HEK293 (cell line): ENCODE data around the gene INO80B.

Source experiments
- GLIS1 ChIP-seq: fragments of 450-650 bp; formaldehyde crosslinking; IDR thresholded peaks from 2 replicates; pipeline ENCODE4 v1.5.1; 2016; ENCODE audit warnings: missing biosample characterization, missing genetic modification characterization
- KLF10 ChIP-seq: fragments of 450-650 bp; IDR thresholded peaks from 2 replicates; pipeline ENCODE4 v1.5.1; 2018; ENCODE audit warnings: missing biosample characterization, mild to moderate bottlenecking, missing genetic modification characterization
- OSR2 ChIP-seq: fragments of 450-650 bp; formaldehyde crosslinking; IDR thresholded peaks from 2 replicates; pipeline ENCODE4 v1.5.1; 2016; ENCODE audit warnings: missing biosample characterization, missing genetic modification characterization
- PBX3 ChIP-seq: sonication (generic); formaldehyde crosslinking; IDR thresholded peaks from 2 replicates; pipeline ENCODE4 v1.8.1; 2022; ENCODE audit warnings: mild to moderate bottlenecking, moderate library complexity, missing genetic modification reagents
- PRDM10 ChIP-seq: fragments of 450-650 bp; formaldehyde crosslinking; IDR thresholded peaks from 2 replicates; pipeline ENCODE4 v1.5.1; 2016; ENCODE audit warnings: missing biosample characterization, missing genetic modification characterization
- PRDM4 ChIP-seq: fragments of 450-650 bp; formaldehyde crosslinking; IDR thresholded peaks from 2 replicates; pipeline ENCODE4 v1.5.1; 2017; ENCODE audit warnings: missing biosample characterization, missing genetic modification characterization
- SALL2 ChIP-seq: fragments of 450-650 bp; formaldehyde crosslinking; IDR thresholded peaks from 2 replicates; pipeline ENCODE4 v1.5.0; 2017; ENCODE audit warnings: missing biosample characterization, mild to moderate bottlenecking, missing genetic modification characterization, borderline replicate concordance
- ZBTB10 ChIP-seq: fragments of 450-650 bp; formaldehyde crosslinking; IDR thresholded peaks from 2 replicates; pipeline ENCODE4 v1.5.1; 2016; ENCODE audit warnings: missing biosample characterization, missing genetic modification characterization
- ZBTB17 ChIP-seq: fragments of 450-650 bp; formaldehyde crosslinking; IDR thresholded peaks from 2 replicates; pipeline ENCODE4 v1.5.1; 2016; ENCODE audit warnings: missing biosample characterization, missing genetic modification characterization
- ZBTB20 ChIP-seq: fragments of 450-650 bp; formaldehyde crosslinking; IDR thresholded peaks from 2 replicates; pipeline ENCODE4 v1.5.1; 2016; ENCODE audit warnings: missing biosample characterization, missing genetic modification characterization
- ZNF112 ChIP-seq: fragments of 450-650 bp; formaldehyde crosslinking; IDR thresholded peaks from 2 replicates; pipeline ENCODE4 v1.5.0; 2017; ENCODE audit warnings: missing biosample characterization, missing genetic modification characterization
- ZNF133 ChIP-seq: fragments of 450-650 bp; formaldehyde crosslinking; IDR thresholded peaks from 2 replicates; pipeline ENCODE4 v1.5.1; 2016; ENCODE audit warnings: missing biosample characterization, missing genetic modification characterization
- ZNF221 ChIP-seq: fragments of 450-650 bp; formaldehyde crosslinking; IDR thresholded peaks from 2 replicates; pipeline ENCODE4 v1.5.1; 2017; ENCODE audit warnings: missing biosample characterization, missing genetic modification characterization, borderline replicate concordance
- ZNF223 ChIP-seq: fragments of 450-650 bp; formaldehyde crosslinking; IDR thresholded peaks from 2 replicates; pipeline ENCODE4 v1.5.1; 2016; ENCODE audit warnings: missing biosample characterization, missing genetic modification characterization
- ZNF398 ChIP-seq: fragments of 450-650 bp; formaldehyde crosslinking; IDR thresholded peaks from 2 replicates; pipeline ENCODE4 v1.5.1; 2017; ENCODE audit warnings: missing biosample characterization, missing genetic modification characterization
- ZNF560 ChIP-seq: fragments of 450-650 bp; formaldehyde crosslinking; IDR thresholded peaks from 2 replicates; pipeline ENCODE4 v1.5.1; 2017; ENCODE audit warnings: missing biosample characterization, missing genetic modification characterization, borderline replicate concordance
- ZNF600 ChIP-seq: fragments of 450-650 bp; formaldehyde crosslinking; IDR thresholded peaks from 2 replicates; pipeline ENCODE4 v1.5.1; 2016; ENCODE audit warnings: missing biosample characterization, missing genetic modification characterization
- ZNF621 ChIP-seq: fragments of 450-650 bp; formaldehyde crosslinking; IDR thresholded peaks from 2 replicates; pipeline ENCODE4 v1.5.1; 2017; ENCODE audit warnings: missing biosample characterization, missing genetic modification characterization
- ZNF624 ChIP-seq: fragments of 450-650 bp; formaldehyde crosslinking; IDR thresholded peaks from 2 replicates; pipeline ENCODE4 v1.5.1; 2017; ENCODE audit warnings: missing biosample characterization, missing genetic modification characterization
- ZNF704 ChIP-seq: fragments of 450-650 bp; formaldehyde crosslinking; IDR thresholded peaks from 2 replicates; pipeline ENCODE4 v1.5.1; 2016; ENCODE audit warnings: missing biosample characterization, missing genetic modification characterization
- ZNF768 ChIP-seq: fragments of 450-650 bp; formaldehyde crosslinking; IDR thresholded peaks from 2 replicates; pipeline ENCODE4 v1.5.1; 2018; ENCODE audit warnings: missing biosample characterization, mild to moderate bottlenecking, missing genetic modification characterization
- ZNF776 ChIP-seq: fragments of 450-650 bp; formaldehyde crosslinking; IDR thresholded peaks from 2 replicates; pipeline ENCODE4 v1.5.0; 2017; ENCODE audit warnings: missing biosample characterization, missing genetic modification characterization, borderline replicate concordance
- ZSCAN18 ChIP-seq: fragments of 450-650 bp; formaldehyde crosslinking; IDR thresholded peaks from 2 replicates; pipeline ENCODE4 v1.5.1; 2016; ENCODE audit warnings: missing biosample characterization, missing genetic modification characterization

Gene INO80B

GRCh38 chr2:74507145-74507925 lies 52.4 kb downstream of the INO80B start, which contains the start of gene PCGF1 (continued):
- TF ChIP-seq ZBTB10 (peak; percentile 96), PRDM4 (tag by site-specific recombination) (0 out of 2 replicates have a peak, but pooled peaks have one; percentile 38), PRDM10 (tag by site-specific recombination) (peak; percentile 92), ZNF704 (tag by site-specific recombination) (no peak), ZNF560 (tag by site-specific recombination) (no peak), ZNF223 (tag by site-specific recombination) (no peak), ZBTB20 (tag by site-specific recombination) (peak; percentile 35; the same call in 1 of the 2 replicates), OSR2 (tag by site-specific recombination) (peak; percentile 13; the same call in 1 of the 2 replicates), ZNF112 (tag by site-specific recombination) (no peak), ZBTB17 (tag by site-specific recombination) (peak; percentile 96), ZNF398 (tag by site-specific recombination) (peak; percentile 58; the same call in 1 of the 2 replicates), KLF10 (tag by site-specific recombination) (no peak; the same call in 1 of the 2 replicates), ZNF776 (tag by site-specific recombination) (no peak), ZSCAN18 (no peak), ZNF221 (tag by site-specific recombination) (no peak), ZNF624 (tag by site-specific recombination) (no peak), ZNF600 (tag by site-specific recombination) (peak; percentile 64), ZNF768 (tag by site-specific recombination) (no peak), GLIS1 (tag by site-specific recombination) (peak; percentile 92), PBX3 (CRISPR knock-in tag) (no peak), ZNF133 (tag by site-specific recombination) (no peak), SALL2 (tag by site-specific recombination) (no peak), ZNF621 (no peak)
